Left renal pelvis (tissue), 4 donors: ENCODE results near the gene CARD6. TPM values are rescaled to one million over a fixed set of nuclear protein-coding genes. Genes with fewer than 3 reads are reported as not detected.
A peak's percentile ranks its signal among the peaks of the same experiment; 100 is the strongest.
"Not testable (repeated sequence)": the region's sequence is repeated elsewhere in the genome, so short reads cannot be mapped to it uniquely, and the experiment has no call there.

Experiments
- DNase-seq, 4 donors: peaks; one replicate each; pipeline ENCODE4 v3.0.0-alpha.2; 2013; ENCODE audit warnings: low read depth in 4 of 4, low spot score in 3 of 4
- polyA plus RNA-seq, 4 donors: library from polyadenylated mRNA; unstranded; fragments of 120-200 nt; gene quantifications; one replicate each; pipeline ENCODE4 v1.2.1, GENCODE V29; 2013; ENCODE audit not compliant: insufficient read length in 4 of 4

The CARD6 gene, protein sequence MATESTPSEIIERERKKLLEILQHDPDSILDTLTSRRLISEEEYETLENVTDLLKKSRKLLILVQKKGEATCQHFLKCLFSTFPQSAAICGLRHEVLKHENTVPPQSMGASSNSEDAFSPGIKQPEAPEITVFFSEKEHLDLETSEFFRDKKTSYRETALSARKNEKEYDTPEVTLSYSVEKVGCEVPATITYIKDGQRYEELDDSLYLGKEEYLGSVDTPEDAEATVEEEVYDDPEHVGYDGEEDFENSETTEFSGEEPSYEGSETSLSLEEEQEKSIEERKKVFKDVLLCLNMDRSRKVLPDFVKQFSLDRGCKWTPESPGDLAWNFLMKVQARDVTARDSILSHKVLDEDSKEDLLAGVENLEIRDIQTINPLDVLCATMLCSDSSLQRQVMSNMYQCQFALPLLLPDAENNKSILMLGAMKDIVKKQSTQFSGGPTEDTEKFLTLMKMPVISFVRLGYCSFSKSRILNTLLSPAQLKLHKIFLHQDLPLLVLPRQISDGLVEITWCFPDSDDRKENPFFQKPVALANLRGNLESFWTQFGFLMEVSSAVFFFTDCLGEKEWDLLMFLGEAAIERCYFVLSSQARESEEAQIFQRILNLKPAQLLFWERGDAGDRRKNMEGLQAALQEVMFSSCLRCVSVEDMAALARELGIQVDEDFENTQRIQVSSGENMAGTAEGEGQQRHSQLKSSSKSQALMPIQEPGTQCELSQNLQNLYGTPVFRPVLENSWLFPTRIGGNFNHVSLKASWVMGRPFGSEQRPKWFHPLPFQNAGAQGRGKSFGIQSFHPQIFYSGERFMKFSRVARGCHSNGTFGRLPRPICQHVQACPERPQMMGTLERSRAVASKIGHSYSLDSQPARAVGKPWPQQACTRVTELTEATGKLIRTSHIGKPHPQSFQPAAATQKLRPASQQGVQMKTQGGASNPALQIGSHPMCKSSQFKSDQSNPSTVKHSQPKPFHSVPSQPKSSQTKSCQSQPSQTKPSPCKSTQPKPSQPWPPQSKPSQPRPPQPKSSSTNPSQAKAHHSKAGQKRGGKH
- 1 to 10 TPM; 2.5 to 3.4 (median 3.0) TPM for polyA plus RNA-seq

DNA sequence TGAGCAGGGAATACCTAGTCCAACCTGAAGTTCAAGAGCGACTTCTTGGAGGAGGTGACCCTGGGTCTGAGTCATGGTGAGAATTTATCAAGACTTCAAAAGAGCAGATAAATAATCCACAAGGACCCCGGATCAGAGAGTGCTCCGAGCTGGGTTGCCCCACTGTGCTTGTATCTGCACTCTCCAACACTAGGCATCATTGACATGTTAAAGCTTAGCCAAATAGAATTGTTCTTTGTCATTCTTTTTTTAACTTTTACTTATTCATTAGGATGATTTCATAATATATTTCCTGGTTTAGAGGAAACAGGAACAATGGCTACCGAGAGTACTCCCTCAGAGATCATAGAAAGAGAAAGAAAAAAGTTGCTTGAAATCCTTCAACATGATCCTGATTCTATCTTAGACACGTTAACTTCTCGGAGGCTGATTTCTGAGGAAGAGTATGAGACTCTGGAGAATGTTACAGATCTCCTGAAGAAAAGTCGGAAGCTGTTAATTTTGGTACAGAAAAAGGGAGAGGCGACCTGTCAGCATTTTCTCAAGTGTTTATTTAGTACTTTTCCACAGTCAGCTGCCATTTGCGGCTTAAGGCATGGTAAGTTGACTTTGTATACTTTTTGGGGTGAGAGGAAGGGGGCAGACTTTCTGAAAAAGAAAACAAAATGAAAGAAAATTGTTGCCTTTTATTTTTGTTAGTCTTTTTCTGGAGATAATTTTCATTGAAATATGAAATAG, at the start of gene CARD6:
Gene CARD6 (plus strand): TSS at position 300 of the 738 bp plus-strand sequence. CDS start 16 bp downstream, at position 316.
- DNase-seq: no peak

DNA sequence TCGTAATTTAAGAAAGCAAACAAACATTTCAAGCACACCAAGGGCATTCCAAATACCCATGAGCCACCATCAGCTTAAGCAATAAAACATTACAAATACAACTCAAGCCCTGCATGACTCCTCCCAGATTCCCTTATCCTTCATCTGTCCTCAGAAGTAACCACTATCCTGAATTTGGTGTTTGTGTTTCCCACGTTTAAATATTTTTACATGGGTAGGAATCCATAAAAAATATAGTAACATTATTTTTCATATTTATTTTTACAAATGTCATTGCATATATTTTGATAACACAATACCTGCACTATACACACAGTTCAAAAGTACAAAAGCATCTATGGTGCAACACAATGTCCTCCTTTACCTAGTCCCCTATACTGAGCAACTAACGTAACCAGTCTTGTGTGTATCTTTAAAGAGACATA, 49.4 kb upstream of the CARD6 start:
- DNase-seq: no peak

DNA sequence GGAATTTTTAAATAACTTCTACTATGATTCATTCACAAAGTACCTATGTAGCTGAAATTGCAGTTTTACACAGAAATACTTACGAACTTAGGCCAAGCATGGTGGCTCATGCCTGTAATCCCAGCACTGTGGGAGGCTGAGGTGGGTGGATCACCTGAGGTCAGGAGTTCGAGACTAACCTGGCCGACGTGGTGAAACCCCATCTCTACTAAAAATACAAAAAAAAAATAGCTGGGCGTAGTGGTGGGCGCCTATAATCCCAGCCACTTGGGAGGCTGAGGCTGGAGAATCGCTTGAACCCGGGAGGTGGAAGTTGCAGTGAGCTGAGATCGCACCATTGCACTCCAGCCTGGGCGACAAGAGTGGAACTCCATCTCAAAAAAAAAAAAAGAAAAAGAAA, 48.5 kb upstream of the CARD6 start:
- DNase-seq: not testable (repeated sequence)

DNA sequence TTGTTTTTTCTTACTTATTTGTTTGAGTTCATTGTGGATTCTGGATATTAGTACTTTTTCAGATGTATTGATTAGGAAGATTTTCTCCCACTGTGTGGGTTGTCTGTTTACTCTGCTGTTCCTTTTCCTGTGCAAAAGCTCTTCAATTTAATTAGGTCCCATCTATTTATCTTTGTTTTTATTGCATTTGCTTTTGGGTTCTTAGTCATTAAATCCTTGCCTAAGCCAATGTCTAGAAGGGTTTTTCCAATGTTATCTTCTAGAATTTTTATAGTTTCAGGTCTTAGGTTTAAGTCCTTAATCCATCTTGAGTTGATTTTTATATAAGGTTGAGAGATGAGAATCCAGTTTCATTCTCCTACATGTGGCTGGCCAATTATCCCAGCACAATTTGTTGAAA, 46.8 kb upstream of the CARD6 start:
- not testable (repeated sequence) for DNase-seq

DNA sequence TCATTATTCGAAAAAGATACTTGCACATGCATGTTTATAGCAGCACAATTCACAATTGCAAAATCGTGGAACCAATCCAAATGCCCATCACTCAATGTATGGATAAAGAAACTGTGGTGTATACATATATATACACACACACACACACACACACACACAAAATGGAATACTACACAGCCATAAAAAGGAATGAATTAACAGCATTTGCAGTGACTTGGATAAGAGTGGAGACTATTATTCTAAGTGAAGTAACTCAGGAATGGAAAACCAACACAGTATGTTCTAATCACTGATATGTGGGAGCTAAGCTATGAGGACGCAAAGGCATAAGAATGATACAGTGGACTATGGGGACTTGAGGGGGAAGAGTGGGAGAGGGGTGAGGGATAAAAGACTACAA, 46.3 kb upstream of the CARD6 start:
- DNase-seq: not testable (repeated sequence)

DNA sequence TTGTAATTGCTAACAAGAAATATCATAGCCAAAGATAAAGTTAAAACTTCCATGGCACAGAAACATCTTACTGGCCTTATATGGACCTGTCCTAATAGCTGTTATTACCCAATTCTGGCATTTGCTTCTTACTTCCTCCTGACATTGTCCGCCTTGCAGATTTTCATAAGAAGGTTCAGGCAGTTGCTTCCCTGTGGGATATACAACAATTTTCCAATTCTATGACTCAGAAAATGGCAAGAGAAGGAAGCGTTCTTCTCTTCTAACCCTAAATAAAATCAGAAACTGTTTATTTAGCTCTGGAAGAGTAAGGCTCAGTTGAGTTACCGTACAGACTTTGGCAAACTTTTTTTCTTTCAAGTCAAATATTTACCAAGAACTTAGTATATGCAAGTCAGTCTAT, 44.7 kb upstream of the CARD6 start:
- no peak for DNase-seq

DNA sequence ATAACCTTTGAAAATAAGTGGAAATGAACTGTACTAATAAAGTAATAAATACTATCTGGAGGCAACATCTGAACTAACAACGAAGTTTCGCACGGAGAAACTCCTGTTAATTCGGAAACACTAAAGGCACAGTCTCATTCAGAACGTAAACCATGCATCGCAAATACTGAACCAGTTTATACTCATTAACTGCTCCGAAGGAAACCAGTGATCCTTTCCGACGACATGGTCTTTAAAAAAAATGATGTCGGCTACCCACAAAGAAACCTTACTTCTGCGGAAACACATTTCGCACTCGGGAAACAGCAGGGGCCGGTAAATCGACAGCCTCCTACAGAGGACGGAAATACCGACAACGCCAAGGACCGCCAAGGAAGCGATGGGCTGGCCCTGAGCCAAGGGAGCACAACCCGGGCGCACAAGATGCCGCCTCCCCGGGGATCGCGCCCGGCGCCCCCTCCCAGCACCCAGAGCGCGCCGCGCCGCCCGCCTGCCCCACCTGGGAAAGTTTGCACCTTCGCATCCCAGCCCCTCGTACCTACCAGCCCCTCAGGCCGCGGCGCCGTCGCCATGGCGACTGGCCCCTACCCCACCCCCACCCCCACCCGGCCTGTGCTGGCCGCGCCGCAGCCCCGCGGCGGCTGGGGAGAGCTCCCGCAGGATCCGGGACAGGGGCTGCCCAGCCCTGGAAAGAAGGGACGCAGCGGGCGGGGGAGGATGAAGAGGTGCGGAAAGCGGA, 43.7 kb upstream of the CARD6 start:
- peak; percentile 44 to 57 (median 44) for DNase-seq

DNA sequence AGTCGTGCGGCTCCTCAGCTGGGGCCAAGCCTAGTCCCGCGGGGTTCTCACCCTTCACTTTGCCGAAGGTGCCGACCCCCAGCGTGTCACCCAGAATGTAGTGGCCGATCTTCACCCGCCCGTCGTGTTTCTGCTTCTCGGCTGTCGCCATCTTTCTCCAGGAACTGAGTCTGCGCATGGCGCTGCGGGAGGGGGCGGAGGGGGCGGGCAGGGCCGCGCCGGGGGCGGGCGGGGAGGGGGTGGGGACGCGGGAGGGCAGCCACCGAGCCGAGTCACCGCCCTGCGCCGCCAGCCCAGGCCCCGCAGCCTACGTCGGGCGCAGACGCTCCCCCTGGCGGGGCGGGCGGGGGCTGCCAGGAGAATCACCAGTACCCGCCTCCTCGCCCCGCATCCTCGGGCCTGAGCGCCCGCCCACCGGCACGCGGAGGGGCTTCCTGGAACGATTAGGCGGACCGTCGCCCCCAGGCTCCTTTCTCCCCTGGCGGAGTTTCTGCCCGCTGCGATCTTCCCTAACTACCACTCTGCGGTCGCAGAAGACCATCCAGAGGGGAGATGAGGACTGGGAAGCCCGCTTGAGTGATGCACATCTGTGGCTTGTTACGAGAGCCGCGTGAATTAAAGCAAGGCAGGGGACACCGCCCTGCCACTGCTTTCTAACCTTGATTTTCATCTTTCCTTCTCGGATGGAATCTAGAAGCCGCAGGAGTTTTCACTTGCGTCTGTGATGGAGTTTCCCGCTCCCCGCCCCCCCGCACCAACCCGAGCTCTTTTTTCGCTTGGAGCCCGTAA, 43.0 kb upstream of the CARD6 start, which contains the start of gene PRKAA1:
Gene PRKAA1 (minus strand): TSS at position 363 of the 789 bp plus-strand sequence. CDS start 185 bp downstream, at position 178.
- peak; percentile 71 to 76 (median 73) for DNase-seq

DNA sequence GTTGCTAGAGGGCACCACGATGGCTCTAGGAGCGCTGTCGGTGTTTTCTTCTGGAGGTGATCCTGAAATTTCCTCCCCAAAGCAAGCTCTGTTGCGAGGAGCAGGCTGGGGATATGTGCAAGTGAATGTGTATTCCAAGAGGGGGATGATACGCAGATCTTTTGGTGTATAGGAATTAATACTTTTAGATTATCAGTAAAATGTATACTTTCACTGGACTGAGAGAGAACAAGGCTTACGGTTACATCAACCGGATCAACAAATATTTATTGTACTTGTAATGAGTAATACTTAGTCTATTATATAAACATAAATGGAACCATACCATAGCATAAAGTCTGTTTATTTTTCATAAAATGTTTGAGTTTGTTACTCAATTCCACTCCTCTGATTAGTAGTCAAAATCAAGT, 42.4 kb upstream of the CARD6 start:
- DNase-seq: peak in 1 of 4 donors; percentile 44

DNA sequence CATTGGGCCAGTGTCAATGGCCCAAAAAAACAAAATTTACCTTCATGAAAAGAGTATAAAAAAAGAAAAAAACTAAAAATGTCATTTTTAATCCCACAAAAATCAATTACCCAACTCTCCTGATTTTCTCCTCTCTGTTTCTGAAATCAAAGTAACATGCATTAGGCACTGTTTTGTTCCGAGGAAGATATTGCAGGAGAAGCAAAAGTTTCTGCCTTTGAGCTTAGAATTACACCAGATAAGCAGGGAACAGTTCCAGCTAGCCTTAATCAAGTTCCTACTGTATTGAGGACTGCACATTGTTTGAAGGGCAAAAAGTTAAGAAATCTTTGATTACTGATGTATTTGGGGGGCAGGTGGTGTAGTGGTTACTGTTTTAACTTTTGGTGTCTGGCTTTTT, 41.9 kb upstream of the CARD6 start:
- no peak for DNase-seq

DNA sequence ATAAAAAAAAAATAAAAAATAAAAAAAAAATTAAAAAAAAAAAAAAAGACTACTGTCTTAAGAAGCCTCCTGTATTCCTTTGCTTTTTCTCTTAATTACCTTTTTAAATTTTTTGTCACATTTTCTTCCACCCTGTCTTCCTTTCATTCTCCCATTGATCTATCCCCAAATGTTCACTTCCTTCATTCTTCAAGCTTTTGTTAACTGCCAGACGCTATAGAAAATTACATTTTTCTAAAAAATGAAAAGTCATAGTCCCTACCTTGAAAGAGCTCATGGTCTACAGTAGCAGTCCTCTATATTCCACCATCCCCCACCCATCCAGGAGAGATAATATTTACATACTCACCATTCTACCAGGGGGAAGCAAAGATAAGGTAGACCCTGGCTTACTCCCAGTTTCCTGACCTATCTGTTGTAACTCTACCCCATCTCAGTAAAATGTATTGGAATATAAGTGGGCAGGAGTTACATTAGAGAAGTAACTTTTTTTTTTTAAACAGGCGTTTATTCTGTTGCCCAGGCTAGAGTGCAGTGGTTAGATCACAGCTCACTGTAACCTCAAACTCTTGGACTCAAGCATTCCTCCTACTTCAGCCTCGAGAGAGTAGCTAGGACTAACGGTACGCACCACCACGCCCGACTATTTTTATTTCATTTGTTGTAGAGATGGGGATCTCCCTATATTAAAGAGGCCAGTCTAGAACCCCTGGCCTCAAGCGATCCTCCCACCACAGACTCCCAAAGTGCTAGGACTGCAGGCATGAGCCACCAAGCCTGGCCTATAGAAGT, 39.2 kb upstream of the CARD6 start:
- DNase-seq: no peak

DNA sequence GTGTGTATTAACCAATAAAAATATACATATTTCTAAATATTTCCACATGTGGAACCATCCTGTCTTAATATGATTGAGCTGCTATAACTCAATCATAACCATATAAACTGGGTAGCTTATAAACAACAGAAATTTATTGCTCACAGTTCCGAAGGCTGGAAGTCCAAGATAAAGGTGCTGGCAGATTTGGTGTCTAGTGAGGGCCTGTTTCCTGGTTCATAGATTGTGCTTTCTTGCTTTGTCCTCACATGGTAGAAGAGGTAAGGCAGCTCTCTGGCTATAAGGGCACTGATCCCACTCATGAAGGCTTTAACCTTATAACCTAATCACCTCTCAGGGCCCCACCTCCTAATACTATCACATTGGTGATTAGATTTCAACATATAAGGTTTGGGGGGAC, 29.0 kb upstream of the CARD6 start:
- no peak for DNase-seq

DNA sequence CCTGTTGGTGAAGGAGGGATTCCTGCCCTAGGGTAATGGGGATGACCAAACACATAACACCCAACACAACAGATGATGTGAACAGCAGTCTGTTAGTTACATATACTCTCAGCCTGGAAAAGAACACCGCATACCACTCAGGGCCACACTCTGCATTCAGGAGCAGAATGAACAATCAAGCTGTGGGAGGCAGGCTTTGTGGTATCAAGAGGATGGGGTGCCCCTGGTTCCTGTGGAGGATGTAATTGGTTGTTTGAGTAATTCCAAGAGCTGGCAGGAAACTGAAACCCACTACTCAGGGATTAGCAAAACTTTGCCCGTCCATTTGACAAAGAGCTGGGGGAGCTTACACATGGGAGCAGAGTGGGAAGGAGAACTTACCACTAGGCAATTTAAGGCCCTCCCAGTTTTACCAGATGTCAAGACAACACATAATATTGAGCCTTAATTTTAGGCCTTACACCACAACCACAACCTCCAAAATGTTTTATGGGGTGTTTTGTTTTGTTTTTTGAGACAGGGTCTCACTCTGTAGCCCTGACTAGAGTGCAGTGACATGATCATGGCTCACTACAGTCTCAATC, 27.4 kb upstream of the CARD6 start:
- no peak for DNase-seq

DNA sequence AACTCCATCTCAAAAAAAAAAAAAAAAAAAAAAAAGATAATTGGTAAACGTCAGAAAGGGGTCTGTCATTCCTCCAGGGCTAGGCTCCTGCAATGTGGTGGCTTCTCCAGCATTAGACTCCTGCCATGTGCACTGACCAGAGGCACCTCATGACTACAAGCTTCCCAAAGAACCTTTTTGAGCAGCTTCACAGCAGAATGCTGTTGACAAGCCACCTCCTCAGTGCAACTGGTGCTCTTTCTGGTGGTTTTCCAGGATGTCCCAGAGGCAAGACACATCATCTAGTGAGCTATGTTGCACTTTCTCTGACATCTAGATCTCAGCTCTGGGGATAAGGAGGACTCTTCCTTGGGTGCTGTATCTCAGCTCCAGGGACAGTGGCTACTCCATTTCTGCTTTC, 17.7 kb upstream of the CARD6 start:
- no peak for DNase-seq

DNA sequence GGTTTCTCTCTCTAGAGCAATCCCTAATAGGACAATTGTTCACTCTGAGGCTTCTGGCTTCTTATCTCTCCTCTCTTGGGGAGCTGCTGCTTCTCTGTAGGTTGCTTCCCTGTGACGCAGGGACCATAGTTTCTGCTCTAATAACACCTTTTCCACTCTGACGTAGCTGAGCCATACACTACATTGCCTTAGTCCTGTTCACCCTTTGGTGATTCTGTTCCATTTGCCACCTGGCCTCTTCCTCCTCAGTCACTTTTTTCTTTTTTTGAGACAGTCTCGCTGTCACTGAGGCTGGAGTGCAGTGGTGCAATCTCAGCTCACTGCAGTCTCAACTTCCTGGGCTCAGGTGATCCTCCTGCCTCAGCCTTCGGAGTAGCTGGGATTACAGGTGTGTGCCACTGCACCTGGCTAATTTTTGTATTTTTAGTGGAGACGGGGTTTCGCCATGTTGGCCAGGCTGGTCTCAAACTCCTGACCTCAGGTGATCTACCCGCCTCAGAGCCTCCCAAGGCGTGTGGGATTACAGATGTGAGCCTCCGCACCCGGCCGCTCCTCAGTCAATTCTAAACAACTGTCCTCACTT, 15.6 kb upstream of the CARD6 start:
- DNase-seq: not testable (repeated sequence)

DNA sequence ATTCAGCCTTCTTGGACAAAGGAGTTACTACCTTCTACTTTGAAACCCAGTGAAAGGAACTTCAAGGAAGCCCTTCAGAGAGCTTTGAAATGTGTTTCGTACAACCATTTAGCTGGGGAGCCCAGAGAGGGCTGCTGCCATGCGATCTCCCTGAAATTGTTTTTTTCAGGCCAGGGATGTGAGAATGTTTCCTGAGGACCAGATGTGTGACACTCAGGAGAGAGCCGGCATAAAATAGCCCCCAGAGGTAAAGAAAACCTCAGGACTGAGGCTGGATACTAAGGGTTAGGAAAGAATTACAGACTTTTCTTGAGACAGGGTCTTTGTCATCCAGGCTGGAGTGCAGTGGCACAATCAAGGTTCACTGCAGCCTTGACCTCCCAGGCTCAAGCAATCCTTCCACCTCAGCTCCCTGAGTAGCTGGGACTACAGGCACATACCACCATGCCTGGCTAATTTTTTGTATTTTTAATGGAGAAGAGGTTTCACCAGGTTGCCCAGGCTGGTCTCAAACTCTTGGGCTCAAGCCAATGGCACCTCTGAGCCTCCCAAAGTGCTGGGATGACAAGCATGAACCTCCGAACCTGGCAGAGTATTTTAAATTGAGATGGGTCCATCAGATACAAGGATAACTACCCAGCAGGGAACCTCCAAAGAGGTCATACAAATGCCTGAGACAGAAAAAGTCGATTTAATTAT, 14.5 kb upstream of the CARD6 start:
- DNase-seq: no peak
